ENCODE results near the gene HSPA12A.

DNA sequence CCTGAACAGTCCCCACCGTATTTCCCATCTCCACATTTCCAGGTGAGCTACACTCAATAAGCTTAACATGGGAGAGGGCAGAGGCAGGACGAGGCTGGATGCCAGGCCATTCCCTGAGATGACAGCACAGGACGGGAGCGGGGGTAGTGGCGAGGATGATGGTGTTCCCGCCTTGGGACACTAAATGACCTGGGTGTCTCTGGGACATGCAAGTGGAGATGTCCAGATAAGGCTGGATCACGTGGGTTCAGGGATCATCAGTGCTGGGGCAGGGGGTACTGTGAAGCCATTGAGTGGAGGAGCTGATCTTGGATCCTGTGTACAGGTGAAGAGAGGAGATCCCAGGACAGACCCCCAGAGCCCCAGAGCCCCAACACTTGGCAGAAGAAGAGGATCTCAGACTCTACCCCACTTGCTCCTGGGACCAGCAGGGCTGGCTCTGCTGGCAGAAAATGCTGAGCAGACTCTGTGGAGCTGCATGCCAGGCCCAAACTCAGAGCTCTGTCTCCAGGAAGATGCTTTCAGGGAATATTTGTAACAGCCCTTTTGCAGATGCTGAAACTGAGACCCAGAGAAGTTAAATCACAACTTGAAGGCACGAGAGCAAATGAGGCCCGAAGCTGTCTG is 29.7 kb upstream of the HSPA12A start:
- TF ChIP-seq ZNF274 (IDR thresholded peaks at IDR 0.05; ENCODE audit: low read depth, low read length) (no peak), YY1 (IDR thresholded peaks at IDR 0.05; ENCODE audit: insufficient read depth, insufficient read length) (no peak), SUZ12 (IDR thresholded peaks at IDR 0.05; ENCODE audit: extremely low read depth, insufficient read depth, insufficient read length) (no peak)

All from NT2/D1 (cell line).